ENCODE results near the gene KIZ.
"Not testable (repeated sequence)": the region's sequence is repeated elsewhere in the genome, so short reads cannot be mapped to it uniquely, and the experiment has no call there.

KIZ gene

GRCh38 chr20:21139881-21140566 is 14.1 kb downstream of the KIZ start:
- no peak for DNase-seq

- no peak for DNase-seq
These were observed 15.9 kb downstream of the KIZ start for GRCh38 chr20:21141825-21142224.

GRCh38 chr20:21143194-21143890 is 17.5 kb downstream of the KIZ start:
- DNase-seq, result no peak

- DNase-seq, result no peak
These were observed 19.5 kb downstream of the KIZ start for GRCh38 chr20:21145424-21145823.

- DNase-seq, result no peak
These were observed 20.3 kb downstream of the KIZ start for GRCh38 chr20:21146215-21146614.

- no peak for DNase-seq
These were observed 21.7 kb downstream of the KIZ start for GRCh38 chr20:21147593-21147992.

- no peak for DNase-seq
These were observed 23.5 kb downstream of the KIZ start for GRCh38 chr20:21149344-21149743.

GRCh38 chr20:21151791-21152190 is 25.9 kb downstream of the KIZ start:
- DNase-seq, result no peak

GRCh38 chr20:21154692-21155091 is 28.8 kb downstream of the KIZ start:
- DNase-seq, result no peak

- no peak for DNase-seq
These were observed 29.4 kb downstream of the KIZ start for GRCh38 chr20:21155268-21155667.

GRCh38 chr20:21156266-21156665 is 30.4 kb downstream of the KIZ start:
- DNase-seq, result no peak

GRCh38 chr20:21157006-21157405 is 31.1 kb downstream of the KIZ start:
- no peak for DNase-seq

GRCh38 chr20:21159658-21160380 is 33.9 kb downstream of the KIZ start:
- DNase-seq, result no peak

GRCh38 chr20:21161926-21162325 is 36.0 kb downstream of the KIZ start:
- DNase-seq, result no peak

- no peak for DNase-seq
These were observed 36.7 kb downstream of the KIZ start for GRCh38 chr20:21162631-21163030.

- no peak for DNase-seq
These were observed 40.9 kb downstream of the KIZ start for GRCh38 chr20:21166801-21167200.

- DNase-seq, result no peak
These were observed 41.4 kb downstream of the KIZ start for GRCh38 chr20:21167261-21167660.

GRCh38 chr20:21168061-21168460 is 42.2 kb downstream of the KIZ start:
- DNase-seq, result not testable (repeated sequence)

- no peak for DNase-seq
These were observed 46.7 kb downstream of the KIZ start for GRCh38 chr20:21172626-21173025.

GRCh38 chr20:21173485-21173884 is 47.6 kb downstream of the KIZ start:
- no peak for DNase-seq

GRCh38 chr20:21174516-21175239 is 48.8 kb downstream of the KIZ start:
- DNase-seq, result no peak

GRCh38 chr20:21175433-21175832 is 49.6 kb downstream of the KIZ start:
- no peak for DNase-seq

- no peak for DNase-seq
These were observed 51.9 kb downstream of the KIZ start for GRCh38 chr20:21177767-21178166.

All from NCI-H69 (cell line).